ENCODE results near the gene CHORDC1. TPM values are rescaled to one million over a fixed set of nuclear protein-coding genes. Genes with fewer than 3 reads are reported as not detected.

The CHORDC1 gene
- total RNA-seq, result 10 to 100 TPM; 18.8 to 29.8 (median 23.3) TPM

DNA sequence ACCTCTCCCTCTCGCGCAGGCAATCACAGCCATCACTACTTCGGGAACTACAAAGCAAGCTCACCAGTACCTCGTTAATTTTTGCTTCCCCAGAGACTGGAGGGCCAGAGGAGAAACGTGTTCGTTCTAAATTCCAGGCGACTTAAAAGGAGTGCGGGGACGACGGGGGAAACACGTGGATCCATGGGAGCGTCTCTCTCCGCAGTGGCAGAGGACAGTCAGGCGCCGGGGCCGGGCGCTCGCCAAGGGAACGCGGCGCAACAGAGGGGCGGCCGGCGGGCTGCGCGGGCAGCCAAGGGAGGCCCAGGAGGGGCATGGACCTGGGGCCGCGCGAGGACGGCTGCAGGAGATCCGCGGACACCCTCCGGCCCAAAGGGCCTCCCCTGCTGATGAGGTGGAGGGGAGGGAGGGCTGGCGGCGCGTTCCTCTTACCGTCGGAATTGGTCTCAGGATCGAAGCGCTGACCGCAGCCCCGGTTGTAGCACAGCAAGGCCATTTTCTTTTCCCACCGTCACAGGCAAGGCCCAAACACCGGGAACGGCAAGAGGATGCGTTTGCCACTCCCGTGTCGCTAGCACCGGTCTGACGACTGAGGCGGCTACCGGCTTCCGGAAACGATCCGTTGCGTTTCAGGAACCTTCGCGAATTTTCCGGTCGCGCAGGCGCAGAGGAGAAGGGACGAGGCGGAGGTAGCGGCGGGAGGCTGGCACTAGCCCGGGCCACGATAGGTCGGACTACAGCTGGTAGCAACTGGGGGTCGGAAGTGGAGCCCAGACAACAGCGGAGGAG is at the start of gene CHORDC1:
Gene CHORDC1 (minus strand): TSS at position 591 of the 789 bp plus-strand sequence. CDS start 95 bp downstream, at position 496.
- WGBS, 2 donors, result 0% methylated on average over 54 to 63 of the region's 71 CpGs
- peak within 1 kb of the TSS; percentile 66 for H3K4me3 ChIP-seq (ENCODE audit: low read depth, poor library complexity, severe bottlenecking)
- peak in 1 of 2 donors; percentile 44 for TF ChIP-seq POLR2A (IDR thresholded peaks at IDR 0.05)
- TF ChIP-seq CTCF (IDR thresholded peaks at IDR 0.05), result no peak
- DNase-seq (ENCODE audit: low spot score in 2 of 2), result peak; percentile 85 to 98
- intact Hi-C loops (cut with DNase I; ENCODE audit: low total_unique reads), result no loop called here

DNA sequence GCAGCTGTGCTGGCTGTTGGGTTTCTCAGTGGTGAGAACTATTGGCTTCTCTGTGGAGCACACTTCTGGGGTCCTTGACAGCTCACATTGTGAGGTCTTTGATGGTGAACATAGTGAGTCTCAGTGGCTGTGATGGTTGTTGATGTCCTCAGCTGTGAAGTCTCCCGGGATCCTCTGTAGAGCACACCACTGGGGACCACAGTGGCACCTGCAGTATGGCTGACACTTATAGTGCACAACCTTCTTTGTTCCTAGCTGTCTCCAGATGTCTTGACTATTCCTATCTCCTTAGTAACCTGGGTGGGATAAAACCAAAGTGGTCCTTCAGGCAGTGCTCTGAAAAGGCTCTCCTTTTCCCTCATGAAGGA is 34.3 kb upstream of the CHORDC1 start:
- H3K4me3 ChIP-seq (ENCODE audit: low read depth, poor library complexity, severe bottlenecking), result no peak overlapping the region
- intact Hi-C loops (cut with DNase I; ENCODE audit: low total_unique reads), result no loop called here
- TF ChIP-seq CTCF (IDR thresholded peaks at IDR 0.05) (no peak), POLR2A (IDR thresholded peaks at IDR 0.05) (no peak)
- no peak for DNase-seq (ENCODE audit: low spot score in 2 of 2)
- 93 to 100% methylated on average over 1 of the region's 1 CpG for WGBS, 2 donors

DNA sequence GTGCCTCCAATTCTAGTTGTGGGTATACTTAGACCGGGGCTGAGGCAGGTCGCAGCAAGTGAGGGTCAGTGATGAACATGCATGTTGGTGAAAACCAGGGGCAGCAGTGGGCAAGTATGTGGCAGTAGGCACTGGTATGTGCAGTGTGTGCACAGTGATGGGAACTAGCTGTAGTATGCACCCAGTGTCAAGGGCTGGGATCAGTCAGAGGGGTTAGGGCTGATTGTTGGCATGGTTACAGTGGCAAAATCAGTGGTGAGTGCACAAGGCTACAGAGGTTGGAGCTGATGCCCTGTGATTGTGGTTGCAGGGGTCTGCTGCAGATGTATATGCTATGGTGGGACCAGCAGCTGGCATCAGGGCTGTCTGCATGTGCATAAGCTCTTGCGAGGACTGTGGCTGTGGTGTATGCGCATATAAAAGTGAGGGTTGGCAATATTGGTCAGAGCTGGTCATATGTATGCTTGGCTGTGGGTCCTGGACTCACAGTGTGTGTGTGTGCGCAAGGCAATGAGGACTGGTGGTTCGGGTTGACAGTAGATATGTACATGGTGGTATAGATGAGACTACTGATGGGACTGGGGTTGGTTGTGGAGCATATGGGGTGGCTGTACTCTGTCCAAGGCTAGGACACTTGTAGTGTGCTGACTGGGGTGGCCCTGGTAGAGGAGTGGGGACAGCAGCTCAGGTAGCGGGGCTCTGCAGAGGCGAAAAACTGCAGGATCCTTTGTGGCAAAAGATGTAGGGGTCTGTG is 33.7 kb upstream of the CHORDC1 start:
- 87 to 92% methylated on average over 8 of the region's 8 CpGs for WGBS, 2 donors
- no peak overlapping the region for H3K4me3 ChIP-seq (ENCODE audit: low read depth, poor library complexity, severe bottlenecking)
- intact Hi-C loops (cut with DNase I; ENCODE audit: low total_unique reads), result no loop called here
- no peak for DNase-seq (ENCODE audit: low spot score in 2 of 2)
- TF ChIP-seq CTCF (IDR thresholded peaks at IDR 0.05) (no peak), POLR2A (IDR thresholded peaks at IDR 0.05) (no peak)

- no peak for DNase-seq (ENCODE audit: low spot score in 2 of 2)
- H3K4me3 ChIP-seq (ENCODE audit: low read depth, poor library complexity, severe bottlenecking), result no peak overlapping the region
- intact Hi-C loops (cut with DNase I; ENCODE audit: low total_unique reads), result no loop called here
- 54 to 69% methylated on average over 2 of the region's 2 CpGs for WGBS, 2 donors
- TF ChIP-seq CTCF (IDR thresholded peaks at IDR 0.05), result no peak
- TF ChIP-seq POLR2A (IDR thresholded peaks at IDR 0.05), result no peak
These were observed 31.2 kb upstream of the CHORDC1 start for GRCh38 chr11:90254065-90254464.

DNA sequence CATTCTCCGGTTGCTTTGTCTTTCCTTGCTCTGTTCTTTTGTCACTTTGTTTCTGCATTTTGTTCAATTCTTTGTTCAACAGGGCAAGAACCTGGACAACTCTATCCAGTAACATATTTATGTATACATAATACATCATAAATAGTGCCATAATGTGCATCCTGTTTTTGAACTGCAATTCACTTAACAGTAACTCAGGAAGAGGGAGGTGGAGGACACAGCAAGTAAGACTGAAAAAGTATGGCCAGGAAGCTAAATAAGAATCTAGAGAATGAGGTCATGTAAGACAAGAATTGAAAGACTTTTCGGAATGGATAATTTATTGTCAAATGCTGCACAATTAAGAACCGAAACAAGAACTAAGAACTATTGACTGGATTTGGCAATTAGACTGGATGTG is 29.2 kb upstream of the CHORDC1 start:
- no peak overlapping the region for H3K4me3 ChIP-seq (ENCODE audit: low read depth, poor library complexity, severe bottlenecking)
- TF ChIP-seq CTCF (IDR thresholded peaks at IDR 0.05), result no peak
- TF ChIP-seq POLR2A (IDR thresholded peaks at IDR 0.05), result no peak
- intact Hi-C loops (cut with DNase I; ENCODE audit: low total_unique reads), result no loop called here
- WGBS, 2 donors, result 64 to 69% methylated on average over 3 of the region's 3 CpGs
- DNase-seq (ENCODE audit: low spot score in 2 of 2), result no peak

Data from lower leg skin (tissue), 4 donors.